ENCODE measurements around the gene PLEKHA7. TPM values are rescaled to one million over a fixed set of nuclear protein-coding genes. Genes with fewer than 3 reads are reported as not detected.
A peak's percentile ranks its signal among the peaks of the same experiment; 100 is the strongest.
"Not testable (repeated sequence)": the region's sequence is repeated elsewhere in the genome, so short reads cannot be mapped to it uniquely, and the experiment has no call there.

The PLEKHA7 gene
- total RNA-seq, 1 experiment from 2014 or later: not detected

DNA sequence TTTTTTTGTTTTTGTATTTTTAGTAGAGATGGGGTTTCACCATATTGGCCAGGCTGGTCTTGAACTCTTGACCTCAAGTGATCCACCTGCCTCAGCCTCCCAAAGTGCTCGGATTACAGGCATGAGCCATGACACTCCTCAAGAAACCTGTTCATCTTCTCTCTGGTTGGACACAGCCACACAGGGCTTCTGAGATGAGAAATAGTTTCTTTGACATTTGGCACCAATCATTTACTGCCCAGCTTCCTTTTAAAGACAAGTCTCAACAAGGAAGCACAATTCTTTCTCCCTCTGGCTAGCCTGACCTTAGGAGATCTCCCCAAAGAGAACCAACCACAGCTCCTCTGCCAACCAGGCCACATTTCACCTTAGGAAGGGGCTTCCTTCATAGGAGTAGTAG is 14.0 kb downstream of the PLEKHA7 start:
- H3K36me3 ChIP-seq; H3K4me3 ChIP-seq; H3K27ac ChIP-seq; H3K27me3 ChIP-seq; H3K4me1 ChIP-seq; H3K9me3 ChIP-seq (replicated peaks); DNase-seq: not testable (repeated sequence)

DNA sequence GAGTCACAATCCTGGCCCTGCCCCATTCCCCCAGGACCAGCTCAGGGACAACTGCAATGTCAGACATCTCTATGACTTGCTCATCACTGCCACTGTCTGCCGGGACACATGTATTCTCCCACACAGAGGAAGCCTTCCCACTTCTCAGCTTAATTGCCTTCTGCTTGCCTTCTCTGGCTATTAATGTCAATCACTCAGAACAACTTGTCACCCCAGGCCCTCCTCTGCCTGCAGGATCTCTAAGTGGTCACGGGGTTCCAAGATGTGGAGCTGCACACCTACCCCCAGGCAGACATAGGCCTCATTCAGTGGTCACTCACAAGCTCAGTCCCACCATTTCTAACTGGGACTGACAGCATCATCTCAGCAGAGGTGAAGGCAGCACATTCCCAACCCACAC is 15.1 kb downstream of the PLEKHA7 start:
- no peak overlapping the region for H3K27ac ChIP-seq
- H3K4me1 ChIP-seq: no peaks in the 10 kb centered on the region
- H3K9me3 ChIP-seq (replicated peaks): no peaks in the 10 kb centered on the region
- no peak overlapping the region for H3K4me3 ChIP-seq
- H3K27me3 ChIP-seq: no peaks in the 10 kb centered on the region
- no peaks in the 10 kb centered on the region for H3K36me3 ChIP-seq
- no peak for DNase-seq

DNA sequence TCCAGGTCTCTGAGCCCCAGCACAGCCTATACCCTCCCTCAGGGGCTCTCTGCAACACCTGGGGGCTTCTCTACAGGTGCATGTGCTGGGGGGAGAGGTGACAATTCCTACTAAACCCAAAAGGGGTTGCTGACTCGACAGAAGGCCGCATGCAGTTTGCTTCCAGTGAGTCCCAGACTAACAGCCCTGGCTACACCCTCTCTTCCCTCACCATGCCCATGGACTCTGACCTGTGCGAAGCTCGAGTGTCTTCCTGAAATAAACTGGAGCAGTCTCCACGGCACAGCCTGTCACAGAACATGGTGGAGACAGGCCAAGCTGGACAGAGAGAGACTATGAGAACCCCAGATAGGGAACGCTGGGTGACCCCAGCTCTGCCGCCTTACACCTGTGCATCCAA is 16.6 kb downstream of the PLEKHA7 start:
- Histone ChIP-seq H3K36me3 (no peaks in the 10 kb centered on the region), H3K27ac (no peak overlapping the region), H3K27me3 (no peaks in the 10 kb centered on the region), H3K4me3 (no peak overlapping the region), H3K9me3 (replicated peaks) (no peaks in the 10 kb centered on the region), H3K4me1 (no peaks in the 10 kb centered on the region)
- no peak for DNase-seq

DNA sequence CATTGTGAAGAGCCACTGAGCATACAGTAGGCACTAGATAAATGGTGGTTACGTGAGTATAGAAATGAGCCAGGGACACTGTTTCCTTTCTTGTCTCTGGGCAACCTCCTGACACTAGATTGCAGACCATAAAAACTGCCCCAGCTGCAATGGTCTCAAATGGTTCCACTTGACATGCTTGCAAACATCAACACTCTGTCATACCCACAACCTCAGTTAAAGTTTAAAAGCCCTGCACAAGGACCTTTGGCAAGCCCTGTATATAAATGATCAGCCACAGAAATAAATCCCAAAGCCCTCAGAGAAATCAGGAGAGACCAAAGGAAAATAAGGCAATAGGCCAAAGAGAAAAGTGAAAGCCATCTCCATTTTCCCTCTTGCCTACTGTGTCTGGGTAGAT is 20.7 kb downstream of the PLEKHA7 start:
- Histone ChIP-seq H3K4me1 (0 out of 2 replicates have a peak, but pooled peaks cover 6% of the 10 kb centered on the region), H3K36me3 (no peaks in the 10 kb centered on the region), H3K27me3 (no peaks in the 10 kb centered on the region), H3K27ac (no peak overlapping the region), H3K9me3 (replicated peaks) (no peaks in the 10 kb centered on the region), H3K4me3 (no peak overlapping the region)
- no peak for DNase-seq

DNA sequence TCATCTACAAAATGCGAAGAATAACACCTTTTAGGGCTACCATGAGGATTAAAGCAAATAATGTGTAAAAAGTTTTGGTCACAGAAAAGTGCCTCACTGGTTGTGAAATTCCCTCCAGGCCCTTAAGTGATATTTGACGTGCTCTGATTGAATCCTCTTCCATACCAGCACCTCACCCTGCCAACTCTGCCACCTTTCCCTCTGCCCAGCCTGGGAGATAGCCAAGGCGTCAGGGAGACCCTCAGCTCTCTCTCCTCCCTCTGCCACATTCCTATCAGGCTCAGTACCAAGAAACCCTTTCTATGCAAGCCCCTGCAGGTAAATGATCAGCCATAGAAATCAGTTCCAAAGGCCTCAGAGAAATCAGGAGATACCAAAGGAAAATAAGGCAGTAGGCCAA is 21.4 kb downstream of the PLEKHA7 start:
- no peak for DNase-seq
- no peaks in the 10 kb centered on the region for H3K27me3 ChIP-seq
- no peaks in the 10 kb centered on the region for H3K36me3 ChIP-seq
- no peaks in the 10 kb centered on the region for H3K9me3 ChIP-seq (replicated peaks)
- H3K4me1 ChIP-seq: 0 out of 2 replicates have a peak, but pooled peaks cover 6% of the 10 kb centered on the region
- H3K27ac ChIP-seq: no peak overlapping the region
- H3K4me3 ChIP-seq: no peak overlapping the region

DNA sequence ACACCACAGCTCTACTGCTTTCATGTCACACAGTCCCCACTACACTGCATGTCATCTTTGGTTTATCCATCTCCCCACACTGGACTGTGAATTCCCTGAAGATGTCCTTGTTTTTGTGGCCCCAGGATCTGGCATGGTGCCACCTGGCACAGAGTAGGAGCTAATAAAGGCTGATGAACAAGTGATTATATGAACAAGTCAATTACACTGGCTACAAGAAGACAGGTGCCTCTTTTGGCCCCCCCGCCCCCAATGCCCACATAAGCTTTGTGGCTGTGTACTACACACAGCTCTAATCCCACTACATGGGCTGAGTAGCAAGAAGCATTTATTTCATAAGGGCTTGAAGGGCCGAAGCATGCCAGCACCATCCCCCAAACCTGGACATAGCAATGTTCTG is 24.7 kb downstream of the PLEKHA7 start:
- Histone ChIP-seq H3K4me3 (no peak overlapping the region), H3K27ac (no peak overlapping the region), H3K9me3 (replicated peaks) (no peaks in the 10 kb centered on the region), H3K36me3 (no peaks in the 10 kb centered on the region), H3K4me1 (peaks cover 13% of the 10 kb centered on the region; the same call in 1 of the 2 replicates), H3K27me3 (no peaks in the 10 kb centered on the region)
- peak; percentile 52 to 54 for DNase-seq

DNA sequence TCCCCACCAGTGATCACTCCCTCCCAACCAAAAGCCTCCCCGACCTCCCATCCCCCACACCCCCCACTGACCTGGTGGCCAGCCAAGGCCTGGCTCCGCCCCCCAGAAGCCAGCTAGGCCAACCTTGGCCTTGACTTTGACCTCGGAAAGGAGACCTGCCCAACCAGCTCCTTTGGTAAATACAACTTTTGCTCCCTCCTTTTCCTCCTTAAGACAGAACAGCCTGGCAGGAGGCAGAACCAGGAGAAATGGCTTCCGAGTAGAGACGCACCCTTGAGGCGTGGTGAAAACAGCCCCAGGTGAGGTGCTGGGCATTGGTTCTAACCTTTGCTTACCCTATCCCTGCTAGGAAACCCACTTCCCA is 27.0 kb downstream of the PLEKHA7 start:
- no peak overlapping the region for H3K27ac ChIP-seq
- H3K4me3 ChIP-seq: no peak overlapping the region
- no peaks in the 10 kb centered on the region for H3K9me3 ChIP-seq (replicated peaks)
- no peak for DNase-seq
- H3K27me3 ChIP-seq: no peaks in the 10 kb centered on the region
- H3K36me3 ChIP-seq: no peaks in the 10 kb centered on the region
- H3K4me1 ChIP-seq: peaks cover 21% of the 10 kb centered on the region

DNA sequence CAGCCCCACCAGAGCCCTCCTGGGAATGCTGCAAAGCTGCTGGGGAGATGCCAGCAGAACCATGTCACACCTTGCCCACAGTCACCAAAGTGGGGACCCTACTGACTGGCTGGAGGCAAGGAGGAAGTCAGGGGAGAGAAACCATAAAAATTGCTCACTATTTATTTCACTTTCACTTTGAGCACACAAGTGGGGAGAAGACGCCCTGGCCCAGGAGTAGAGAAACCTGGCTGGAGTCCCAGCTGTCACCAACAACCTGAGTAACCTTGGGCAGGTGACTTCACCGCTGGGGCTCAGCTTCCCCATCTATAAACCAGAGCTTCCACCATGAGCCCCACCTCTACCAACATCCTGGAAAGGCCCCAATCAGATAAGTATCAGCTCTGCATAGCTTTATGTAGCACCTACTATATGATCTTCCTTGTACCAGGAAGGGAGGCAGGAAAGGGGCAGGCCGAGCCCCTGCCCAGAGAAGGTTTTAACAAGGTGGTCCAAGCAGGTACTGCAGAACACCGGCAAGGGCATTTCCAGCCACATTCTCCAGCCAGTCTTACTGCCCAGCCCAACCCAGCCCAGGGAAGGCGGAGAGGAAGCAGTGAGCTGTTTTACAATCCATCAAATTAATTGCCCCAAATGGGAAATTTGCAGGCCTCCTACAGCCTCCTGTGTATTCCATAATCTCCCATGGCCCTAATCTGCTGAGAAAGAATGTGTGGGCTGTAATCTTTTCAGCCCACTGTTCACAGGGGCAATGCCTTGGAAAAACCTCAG is 27.6 kb downstream of the PLEKHA7 start:
- H3K36me3 ChIP-seq: no peaks in the 10 kb centered on the region
- no peak overlapping the region for H3K27ac ChIP-seq

DNA sequence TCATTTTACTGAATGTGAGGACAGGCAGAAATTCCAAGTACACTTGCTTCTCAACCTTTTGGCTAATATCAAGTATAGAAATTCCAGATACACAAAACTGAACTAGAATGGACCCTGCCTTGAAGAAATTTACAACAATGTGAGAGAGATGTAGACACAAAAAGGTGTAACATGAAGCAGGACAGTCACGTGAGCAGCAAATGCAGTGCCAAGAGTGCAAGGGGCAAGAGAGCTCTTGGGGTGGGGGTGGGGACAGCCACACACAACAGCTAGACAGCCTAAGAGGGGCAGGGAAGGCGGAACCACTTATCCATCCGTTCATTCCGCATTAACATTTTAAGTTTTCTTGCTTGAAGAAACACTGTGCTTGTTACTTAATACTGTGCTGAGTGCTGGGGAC is 28.9 kb downstream of the PLEKHA7 start:
- no peaks in the 10 kb centered on the region for H3K27me3 ChIP-seq
- no peak for DNase-seq
- H3K36me3 ChIP-seq: no peaks in the 10 kb centered on the region
- H3K4me3 ChIP-seq: no peak overlapping the region
- no peak overlapping the region for H3K27ac ChIP-seq
- no peaks in the 10 kb centered on the region for H3K9me3 ChIP-seq (replicated peaks)
- peaks cover 37% of the 10 kb centered on the region for H3K4me1 ChIP-seq

More for the DNA sequence above, 27.6 kb downstream of the PLEKHA7 start:
- DNase-seq: no peak
- no peak overlapping the region for H3K4me3 ChIP-seq
- H3K9me3 ChIP-seq (replicated peaks): no peaks in the 10 kb centered on the region
- no peaks in the 10 kb centered on the region for H3K27me3 ChIP-seq
- H3K4me1 ChIP-seq: peaks cover 26% of the 10 kb centered on the region

DNA sequence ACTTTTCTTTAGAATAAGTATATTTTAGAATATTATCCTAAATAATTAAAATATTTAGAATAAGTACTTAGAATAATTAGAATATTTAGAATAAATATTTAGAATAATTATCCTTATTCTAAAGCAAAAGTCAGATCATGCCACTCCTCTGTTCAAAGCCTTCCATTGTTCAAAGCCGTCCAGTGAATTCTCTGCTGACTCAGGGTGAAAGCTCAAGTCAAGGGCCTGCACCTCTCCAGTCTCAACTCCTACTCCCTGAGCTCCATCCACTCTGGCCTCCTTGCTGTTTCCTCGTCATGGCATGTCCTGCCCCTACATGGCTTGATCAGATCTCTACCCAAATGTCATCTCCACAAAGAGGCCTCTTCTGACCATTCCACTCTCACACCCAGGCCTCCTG is 30.0 kb downstream of the PLEKHA7 start:
- Histone ChIP-seq H3K4me1 (peaks cover 38% of the 10 kb centered on the region), H3K9me3 (replicated peaks) (no peaks in the 10 kb centered on the region), H3K27me3 (no peaks in the 10 kb centered on the region), H3K4me3 (no peak overlapping the region), H3K36me3 (no peaks in the 10 kb centered on the region), H3K27ac (no peak overlapping the region)
- no peak for DNase-seq

DNA sequence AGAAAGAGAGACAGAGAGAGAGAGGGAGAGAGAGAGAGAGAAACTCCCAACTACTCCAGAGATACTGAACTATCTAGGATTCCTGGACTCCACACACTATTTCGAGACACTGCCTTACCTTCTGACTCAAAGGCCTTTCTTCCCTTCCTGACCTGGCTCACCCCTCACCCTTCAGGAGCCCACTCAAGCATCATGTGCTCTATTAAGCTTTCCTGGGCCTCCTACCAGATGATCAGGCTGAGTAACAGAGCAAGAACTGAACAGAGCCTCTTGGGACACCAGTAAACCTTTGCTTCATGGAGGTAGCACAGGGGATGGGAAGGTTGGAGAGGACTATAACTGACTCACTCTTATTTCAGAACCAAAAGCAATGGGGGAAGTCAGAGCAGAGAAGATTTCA is 31.4 kb downstream of the PLEKHA7 start:
- Histone ChIP-seq H3K4me3 (no peak overlapping the region), H3K27ac (peak overlapping the region; percentile 81; the same call in 1 of the 2 replicates), H3K36me3 (no peaks in the 10 kb centered on the region), H3K4me1 (peaks cover 38% of the 10 kb centered on the region), H3K9me3 (replicated peaks) (no peaks in the 10 kb centered on the region), H3K27me3 (no peaks in the 10 kb centered on the region)
- DNase-seq: no peak

DNA sequence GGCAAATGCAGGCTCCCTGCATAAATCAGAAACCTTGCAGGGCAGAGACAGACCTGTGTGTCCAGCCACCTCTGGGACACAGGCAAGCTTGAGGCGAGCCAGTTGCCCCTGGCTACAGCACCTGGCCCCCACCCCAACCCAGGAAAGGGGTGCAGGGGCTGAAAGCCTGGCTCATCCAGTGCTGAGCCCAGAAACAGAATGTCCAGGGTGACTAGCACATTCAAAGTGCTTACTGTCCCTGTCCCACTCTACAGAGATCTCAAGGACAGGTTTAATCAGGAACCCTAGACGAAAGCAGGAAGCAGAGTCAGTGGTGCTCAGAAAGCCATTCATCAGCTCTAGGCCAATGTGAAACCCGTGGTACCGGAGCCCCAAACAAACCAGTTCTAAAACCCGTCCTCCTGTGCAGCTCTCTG is 31.9 kb downstream of the PLEKHA7 start:
- Histone ChIP-seq H3K4me3 (no peak overlapping the region), H3K9me3 (replicated peaks) (no peaks in the 10 kb centered on the region), H3K27me3 (no peaks in the 10 kb centered on the region), H3K4me1 (peaks cover 33% of the 10 kb centered on the region), H3K36me3 (no peaks in the 10 kb centered on the region), H3K27ac (peak overlapping the region; percentile 81)
- peak in 1 of 2 experiments; percentile 23 for DNase-seq

DNA sequence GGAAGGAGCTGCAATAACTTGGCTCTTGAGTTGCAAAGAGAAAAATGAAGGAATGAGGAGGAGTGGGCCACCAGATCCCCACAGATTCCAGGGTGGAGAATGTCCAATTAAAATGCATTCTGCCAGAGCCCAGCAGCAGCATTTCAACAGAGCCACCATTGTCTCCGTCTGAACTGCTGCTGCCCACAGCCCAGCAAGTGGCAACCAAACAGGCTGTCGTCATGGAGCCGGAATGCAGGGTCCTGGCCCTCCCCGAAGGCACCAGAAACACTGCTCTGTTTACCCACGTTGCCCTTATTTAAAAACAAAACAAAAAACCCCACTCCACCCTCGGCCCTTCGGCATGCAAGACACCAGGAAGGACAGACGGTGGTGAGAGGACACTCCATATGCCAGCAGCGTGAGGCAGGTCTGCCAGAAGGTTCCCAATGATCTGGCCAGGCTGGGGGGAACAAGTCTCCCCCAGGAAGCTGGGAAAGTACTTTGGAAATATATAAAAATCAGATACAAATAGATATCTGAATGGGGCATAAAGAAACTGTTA is 32.5 kb downstream of the PLEKHA7 start:
- peak overlapping the region; percentile 81 for H3K27ac ChIP-seq

DNA sequence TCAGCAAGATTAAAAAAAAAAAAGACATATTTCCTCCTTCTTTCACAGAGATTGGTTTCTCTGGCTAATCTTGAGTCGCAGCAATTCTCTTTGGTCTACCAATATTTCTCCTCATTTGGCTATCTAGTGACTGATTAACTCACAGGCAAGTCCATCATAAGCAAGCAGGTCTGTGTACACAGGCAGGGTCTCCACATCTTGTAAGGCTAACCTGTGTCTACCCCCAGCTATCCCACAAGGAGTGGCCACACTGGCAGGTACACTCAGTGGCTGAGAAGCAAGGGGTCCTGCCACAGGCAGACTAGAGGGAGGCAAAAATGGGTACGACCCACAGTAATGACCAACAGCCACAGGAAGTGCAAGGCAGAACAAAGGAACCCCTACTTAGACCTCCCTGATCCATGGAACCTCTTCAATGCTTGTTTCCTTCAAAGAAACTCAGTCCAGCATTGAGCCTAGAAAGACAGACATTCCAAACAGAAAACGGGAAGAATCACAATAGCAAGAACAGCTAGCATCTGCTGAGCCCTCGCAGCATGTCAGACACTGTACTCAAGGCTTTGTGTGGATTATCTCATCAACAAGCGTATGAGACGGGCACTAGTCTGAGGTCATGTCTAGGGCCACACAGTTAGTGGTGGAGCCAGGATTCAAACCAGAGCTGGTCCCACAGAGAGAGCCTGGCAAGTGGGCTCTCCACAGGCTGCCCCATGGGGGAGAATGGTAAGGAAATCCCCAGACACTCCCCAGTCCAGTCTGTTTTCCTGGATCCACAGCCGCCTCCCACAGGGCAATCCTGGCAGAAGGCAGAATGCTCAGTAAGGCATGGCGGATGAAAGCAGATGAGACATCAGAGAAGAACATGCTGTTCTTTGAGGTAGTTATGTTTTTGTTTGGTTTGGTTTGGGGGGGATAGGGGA is 34.3 kb downstream of the PLEKHA7 start:
- Histone ChIP-seq H3K9me3 (replicated peaks) (no peaks in the 10 kb centered on the region), H3K27ac (no peak overlapping the region; the same call in 1 of the 2 replicates), H3K36me3 (no peaks in the 10 kb centered on the region), H3K4me1 (peaks cover 32% of the 10 kb centered on the region), H3K4me3 (no peak overlapping the region), H3K27me3 (no peaks in the 10 kb centered on the region)
- no peak for DNase-seq

More for the DNA sequence above, 32.5 kb downstream of the PLEKHA7 start:
- H3K4me3 ChIP-seq: peak overlapping the region; percentile 10; the same call in 1 of the 2 replicates
- no peaks in the 10 kb centered on the region for H3K9me3 ChIP-seq (replicated peaks)
- peaks cover 32% of the 10 kb centered on the region for H3K4me1 ChIP-seq
- H3K36me3 ChIP-seq: no peaks in the 10 kb centered on the region
- no peaks in the 10 kb centered on the region for H3K27me3 ChIP-seq
- peak; percentile 93 to 95 for DNase-seq

DNA sequence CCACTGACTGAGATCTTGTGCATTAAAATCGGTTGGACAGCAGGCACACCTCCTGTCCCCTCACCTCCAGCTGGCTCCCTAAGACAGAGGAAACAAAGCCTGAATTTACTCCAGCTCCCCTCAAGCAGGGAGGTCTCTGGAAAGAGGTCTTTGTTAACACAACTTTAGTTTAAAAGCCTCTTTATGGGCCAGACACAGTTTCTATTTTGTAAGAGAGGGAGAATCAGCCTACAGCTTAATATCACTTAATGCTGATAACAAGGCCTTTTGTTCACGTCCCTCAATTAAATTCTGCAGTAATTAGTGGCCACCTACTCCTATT is 36.3 kb downstream of the PLEKHA7 start:
- no peak for DNase-seq
- H3K4me1 ChIP-seq: peaks cover 31% of the 10 kb centered on the region
- no peaks in the 10 kb centered on the region for H3K36me3 ChIP-seq
- H3K9me3 ChIP-seq (replicated peaks): no peaks in the 10 kb centered on the region
- H3K4me3 ChIP-seq: no peak overlapping the region
- H3K27ac ChIP-seq: no peak overlapping the region
- no peaks in the 10 kb centered on the region for H3K27me3 ChIP-seq

Measured in SJCRH30 (cell line).